Measurements from ENCODE around the gene ZNF22.

The ZNF22 gene

DNA sequence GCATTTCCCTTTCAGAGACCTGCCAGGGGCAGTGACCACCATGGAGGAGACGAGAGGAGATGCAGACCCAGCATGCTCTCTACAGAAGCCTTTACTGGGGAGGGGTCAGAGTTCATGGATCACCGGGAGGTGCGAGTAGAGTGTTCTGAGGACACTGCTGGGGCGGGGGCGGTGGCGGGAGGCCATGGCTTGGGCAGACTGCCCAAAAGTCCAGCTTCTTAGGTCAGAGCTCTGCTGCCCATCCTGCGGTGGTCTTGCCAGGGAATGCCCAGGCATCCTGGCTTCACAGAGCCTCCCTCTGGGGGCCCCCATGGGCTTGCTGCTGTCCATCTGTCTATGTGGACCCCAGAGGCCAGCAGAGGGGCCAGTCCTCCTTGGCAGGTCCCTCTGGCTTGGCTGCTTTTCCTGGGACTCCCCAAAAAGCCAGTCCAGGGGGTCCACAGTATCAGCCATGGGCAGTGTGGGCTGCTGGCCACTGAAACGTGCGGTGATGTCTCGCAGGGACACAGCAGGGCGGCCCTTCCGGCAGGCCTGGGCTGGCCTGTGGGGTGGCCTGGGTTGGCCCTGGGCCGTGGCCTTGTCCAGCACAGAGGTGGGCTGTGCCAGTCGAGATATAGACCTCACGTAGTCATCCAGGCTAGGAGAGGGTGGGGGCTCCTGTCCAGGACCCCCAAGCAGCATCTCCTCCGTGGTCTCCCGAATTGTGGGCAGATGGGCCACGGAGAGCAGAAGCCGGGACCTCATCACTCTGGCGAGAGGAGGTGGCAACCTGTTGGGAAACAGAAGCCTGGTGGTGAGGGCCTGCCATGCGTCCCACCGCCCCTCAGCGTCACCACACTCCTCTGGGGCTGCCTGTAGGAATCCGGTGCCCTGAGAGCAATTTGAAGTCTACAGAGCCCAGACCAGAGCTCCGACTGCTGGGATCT lies 23.2 kb upstream of the ZNF22 start:
- no peak for DNase-seq (ENCODE audit: low read depth)

DNA sequence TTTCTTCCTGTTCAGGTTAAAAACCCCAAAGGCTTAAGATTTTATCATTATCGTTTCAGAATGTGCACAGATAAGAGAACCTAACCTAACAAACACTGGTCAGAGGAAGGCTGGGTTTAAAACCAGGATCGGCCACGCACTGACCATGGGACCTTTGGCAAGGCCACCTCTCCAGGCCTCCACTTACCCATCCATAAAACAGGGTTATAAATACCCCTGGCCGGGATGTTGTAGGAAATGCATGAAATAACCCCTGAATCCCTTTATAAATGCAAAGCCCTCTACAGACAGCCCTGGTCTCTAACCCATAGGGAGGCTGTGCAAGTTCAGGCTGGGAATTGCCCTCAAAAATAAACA lies 22.5 kb upstream of the ZNF22 start:
- DNase-seq (ENCODE audit: low read depth) = no peak

DNA sequence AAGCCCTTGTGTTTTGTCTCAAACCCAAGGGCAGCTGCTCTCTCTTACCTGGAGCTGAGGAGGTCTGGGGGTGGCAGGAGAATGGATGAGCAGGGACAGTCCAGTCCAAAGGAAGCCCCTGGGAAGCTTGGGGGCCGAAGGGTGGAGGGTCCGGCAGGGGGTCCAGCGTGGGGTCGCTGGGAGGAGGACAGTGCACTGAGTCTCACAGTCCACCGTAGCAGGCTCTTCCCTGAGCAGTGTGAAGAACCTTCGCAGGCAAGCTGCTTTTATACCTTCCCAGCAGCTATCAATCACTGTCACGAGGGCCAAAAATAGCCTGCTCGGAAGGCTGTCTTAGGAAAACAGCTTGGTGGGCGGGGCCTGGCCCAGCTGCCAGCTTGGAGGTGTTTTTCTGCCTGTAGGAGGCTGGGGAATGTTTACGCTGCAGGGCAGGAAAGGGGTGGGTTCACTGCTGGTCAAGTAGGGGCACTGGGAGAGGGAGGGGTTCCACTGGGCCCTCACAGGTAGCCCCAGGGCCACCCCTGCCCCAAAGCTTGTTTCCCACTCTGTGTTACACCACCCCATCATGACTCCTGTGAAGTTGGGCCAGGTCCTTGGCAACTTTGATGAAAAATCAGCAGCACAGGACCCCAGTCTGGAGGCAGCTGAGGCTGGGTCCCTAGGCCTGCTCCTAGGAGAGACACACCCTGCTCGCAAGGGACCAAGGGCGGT lies 22.0 kb upstream of the ZNF22 start, which contains the start of gene DEPP1:
Gene DEPP1, minus strand, starts transcription at position 240 of the 711 bp plus-strand sequence. CDS start 779 bp downstream, outside the sequence.
- DNase-seq (ENCODE audit: low read depth) = no peak

DNA sequence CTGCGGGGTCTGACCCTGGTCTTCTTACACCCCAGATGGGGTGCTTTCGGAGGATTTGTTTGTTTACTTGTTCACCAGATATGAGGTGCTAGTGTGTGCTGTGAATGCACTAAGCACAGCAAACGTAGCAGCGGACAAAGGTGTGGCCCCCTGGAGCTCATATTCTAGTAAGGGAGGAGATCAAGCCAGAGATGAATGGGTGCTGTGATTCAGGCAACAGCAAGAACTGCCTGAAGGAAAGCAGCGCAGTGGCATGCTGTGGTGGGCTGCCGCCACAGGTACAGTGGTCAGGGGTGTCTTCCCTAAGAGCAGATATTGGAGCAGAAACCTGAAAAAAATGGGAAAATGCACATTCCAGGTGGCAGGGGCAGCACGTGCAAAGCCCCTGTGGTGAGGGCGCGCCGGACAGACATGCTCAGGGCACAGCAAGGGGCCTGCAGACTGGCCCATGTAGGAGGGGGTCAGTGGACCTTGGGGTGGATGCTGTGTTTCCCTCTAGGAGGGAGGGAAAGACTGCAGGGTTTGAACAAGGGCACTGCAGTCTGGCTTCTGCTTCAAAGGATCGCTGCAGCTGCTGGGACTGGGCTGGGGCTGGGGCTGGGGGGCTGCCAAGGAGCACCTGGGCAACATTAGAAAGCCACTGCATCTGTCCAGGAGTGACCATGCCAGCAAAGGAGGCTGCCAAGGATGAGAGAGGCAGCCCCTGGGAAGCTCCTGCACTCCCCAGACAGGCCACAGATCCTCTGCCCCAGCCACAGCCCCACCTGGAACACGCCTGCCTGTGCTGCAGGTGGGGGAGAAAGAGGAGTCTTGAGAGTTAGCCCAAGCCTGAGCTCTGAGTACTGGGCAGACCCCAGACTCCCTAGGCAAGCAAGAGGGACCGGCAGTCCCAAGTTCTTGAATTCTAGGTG lies 21.2 kb upstream of the ZNF22 start:
- DNase-seq (ENCODE audit: low read depth) = no peak

DNA sequence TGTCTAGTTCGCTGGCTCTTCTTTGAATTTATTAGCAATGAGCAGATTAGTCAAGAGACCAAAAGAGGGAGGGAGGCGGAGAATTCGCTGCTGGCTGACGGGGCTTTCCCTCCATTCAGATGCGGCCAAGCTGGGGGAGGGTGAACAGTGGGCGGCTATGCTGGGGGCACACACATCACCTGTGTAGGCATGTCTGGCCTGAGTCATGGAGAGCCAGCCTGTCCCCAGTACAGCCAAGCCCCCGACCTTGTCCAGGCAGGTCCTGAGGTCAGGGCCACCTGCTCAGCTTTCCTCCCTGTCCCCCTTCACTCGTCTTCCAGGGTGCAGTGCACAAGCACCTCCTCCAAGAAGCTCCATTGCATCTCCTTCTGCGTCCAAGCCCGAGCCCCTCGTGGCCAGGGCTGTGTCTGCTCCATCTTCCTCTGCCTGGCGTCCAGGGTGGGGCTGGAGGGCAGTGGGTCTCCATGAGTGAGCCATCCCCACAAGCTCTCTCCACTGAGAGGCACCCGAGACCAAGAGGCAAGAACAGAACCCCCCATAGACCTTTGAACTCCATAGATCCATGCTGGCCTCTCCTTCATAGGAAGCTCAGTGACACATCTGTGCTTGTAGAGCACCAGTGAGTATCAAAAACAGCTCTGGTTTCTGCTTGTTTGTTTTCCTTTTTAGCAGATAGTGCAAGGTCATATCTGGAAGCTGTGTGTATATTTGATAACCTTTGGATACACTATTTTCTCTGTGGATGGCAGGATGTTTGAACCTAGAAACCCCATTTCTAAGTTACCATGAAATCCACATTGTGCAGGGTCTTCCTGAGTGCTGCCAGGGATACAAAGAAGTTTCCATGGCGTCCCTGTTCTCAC lies 20.2 kb upstream of the ZNF22 start:
- DNase-seq (ENCODE audit: low read depth) = no peak

DNA sequence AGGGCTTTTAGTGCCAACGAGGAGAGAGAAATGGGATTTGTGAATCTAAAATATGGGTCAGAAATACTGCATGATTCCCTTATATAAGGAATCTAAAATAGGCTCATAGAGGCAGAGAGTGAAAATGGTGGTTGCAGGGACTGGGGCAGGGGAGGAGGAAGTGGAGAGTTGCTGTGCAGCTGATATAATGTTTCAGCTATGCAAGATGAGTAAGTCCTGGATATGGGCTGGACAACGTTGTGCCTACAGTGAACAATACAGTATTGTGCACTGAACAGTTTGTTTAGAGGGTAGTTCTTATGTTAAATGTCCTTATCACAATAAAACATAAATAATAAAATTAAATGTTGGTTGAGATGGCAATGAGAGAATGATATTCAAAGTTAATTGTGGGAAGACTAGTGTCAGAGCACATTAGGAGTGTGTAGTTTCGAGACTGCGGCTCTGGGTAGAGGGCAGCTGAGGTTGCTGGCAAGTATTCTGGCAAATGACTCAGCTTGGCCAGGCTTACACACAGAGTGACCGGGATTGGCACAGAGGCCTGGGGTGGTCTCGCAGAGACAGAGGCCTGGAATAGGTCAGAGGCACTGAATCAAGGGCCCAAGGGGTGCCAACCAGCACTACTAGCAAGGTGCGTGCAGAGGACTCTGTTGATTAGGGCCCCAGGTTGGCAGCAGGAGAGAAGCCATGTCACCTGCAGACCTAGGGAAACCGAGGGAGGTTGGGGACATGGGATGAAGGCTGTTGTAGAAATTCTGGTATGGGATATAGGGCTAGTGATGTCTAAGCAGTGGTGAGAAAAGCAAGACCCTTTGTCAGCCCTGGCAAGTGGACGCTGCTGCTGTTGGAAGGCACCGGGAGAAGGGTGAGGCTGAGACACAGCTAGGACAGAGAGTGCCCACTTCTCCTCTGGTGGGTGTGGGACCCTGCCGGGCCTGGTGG lies 19.3 kb upstream of the ZNF22 start:
- DNase-seq (ENCODE audit: low read depth) = no peak

DNA sequence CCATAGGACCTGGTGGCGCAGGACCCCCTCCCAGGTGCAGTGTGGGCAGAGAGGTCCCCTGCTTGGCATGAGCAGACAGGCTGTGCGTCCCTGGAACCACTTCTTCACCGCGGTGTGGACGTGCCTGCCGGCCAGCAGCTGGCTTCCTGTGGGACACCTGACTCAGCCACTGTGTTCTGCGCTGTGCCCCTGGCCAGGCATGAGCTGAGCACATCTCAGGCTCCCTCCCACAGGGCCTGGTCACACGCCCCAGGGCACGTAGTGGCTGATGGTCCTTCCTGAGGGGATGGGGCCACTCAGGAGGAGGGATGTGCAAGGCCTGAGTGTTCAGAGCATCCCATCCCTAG lies 18.6 kb upstream of the ZNF22 start:
- no peak for DNase-seq (ENCODE audit: low read depth)

DNA sequence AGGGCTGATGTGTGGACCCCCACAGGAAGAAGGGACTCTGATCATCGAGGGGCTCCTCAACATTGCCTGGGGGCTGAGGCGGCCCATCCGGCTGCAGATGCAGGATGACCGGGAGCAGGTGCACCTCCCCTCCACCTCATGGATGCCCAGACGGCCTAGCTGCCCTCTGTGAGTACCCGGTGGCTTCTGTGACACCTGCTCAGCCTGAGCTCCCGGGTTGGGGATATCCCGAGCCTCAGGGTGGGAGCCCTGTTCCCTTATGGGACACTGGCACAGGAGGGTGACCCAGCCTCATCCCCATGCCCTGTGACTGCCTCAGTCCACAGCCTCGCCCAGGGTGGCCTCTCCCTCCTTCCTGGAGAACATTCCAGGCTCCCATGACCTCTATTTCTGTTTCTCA lies 18.2 kb upstream of the ZNF22 start:
- no peak for DNase-seq (ENCODE audit: low read depth)

DNA sequence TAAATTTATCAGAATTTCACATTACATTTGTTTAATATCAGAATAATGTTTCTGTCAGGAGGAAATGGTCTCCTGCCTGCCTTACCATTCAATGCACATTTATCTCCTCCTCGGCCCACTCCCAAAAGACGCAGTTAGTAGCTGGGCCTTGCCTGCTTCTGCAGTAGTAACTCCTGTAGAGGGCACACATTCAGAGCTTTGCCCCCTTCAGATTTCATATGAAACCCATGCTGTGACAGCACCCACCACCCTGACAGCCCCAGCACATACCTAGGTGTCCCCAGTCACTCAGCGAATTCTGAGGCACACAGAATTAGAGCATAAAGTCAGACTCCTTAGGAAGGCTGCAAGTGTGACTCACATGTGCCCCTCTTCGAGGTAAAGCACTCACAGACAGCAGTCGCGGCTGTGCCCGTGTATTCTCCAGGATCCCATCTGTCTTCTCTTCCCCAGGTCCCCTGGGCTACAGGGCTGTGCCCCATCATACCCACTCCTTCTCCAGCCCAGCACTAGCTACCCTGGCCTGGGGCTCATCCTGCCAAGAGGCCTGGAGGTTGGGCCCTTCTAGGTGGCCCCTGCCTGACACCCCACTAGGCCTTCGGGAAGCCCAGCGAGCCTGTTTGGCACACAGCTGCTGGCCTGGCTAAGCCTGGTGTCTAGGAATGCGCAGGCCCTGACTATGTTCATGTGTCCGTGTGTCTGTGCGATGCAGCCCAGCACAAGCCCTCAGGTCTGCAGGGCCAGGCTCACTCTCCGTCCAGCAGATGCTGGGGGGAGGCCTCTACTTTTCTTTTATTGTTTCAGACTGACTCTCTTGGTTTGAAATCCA lies 17.4 kb upstream of the ZNF22 start:
- DNase-seq (ENCODE audit: low read depth) = no peak

DNA sequence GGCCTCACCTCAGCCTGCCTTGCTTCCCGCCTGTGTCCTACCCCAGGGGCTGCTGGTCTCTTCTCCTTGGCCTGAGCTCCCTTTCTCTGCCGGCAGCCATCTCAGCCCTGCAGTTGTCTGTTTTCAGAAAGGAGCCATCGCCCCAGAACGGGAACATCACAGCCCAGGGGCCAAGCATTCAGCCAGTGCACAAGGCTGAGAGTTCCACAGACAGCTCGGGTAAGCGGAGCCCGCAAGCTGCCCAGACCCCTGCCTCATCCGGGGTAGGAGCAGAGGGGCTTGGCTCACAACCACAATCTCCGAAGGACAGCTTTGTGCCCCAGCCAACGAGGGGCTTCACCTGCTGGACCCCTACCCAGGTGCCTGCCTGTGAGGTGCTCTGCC lies 16.8 kb upstream of the ZNF22 start:
- DNase-seq (ENCODE audit: low read depth) = no peak

DNA sequence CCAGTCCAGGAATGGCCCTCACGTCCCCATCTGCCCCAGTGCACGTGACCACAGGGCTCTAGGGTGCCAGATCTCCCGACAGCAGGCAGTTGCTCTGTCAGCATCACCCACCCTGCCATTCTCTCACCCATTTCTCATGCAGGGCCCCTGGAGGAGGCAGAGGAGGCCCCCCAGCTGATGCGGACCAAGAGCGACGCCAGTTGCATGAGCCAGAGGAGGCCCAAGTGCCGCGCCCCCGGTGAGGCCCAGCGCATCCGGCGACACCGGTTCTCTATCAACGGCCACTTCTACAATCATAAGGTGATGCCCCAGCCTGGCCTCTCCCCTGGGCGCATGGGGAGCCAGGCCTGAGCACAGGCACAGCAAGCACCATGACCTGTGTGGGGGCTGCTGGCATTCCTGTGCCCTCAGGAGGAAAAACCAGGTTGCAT lies 16.0 kb upstream of the ZNF22 start:
- DNase-seq (ENCODE audit: low read depth) = no peak

DNA sequence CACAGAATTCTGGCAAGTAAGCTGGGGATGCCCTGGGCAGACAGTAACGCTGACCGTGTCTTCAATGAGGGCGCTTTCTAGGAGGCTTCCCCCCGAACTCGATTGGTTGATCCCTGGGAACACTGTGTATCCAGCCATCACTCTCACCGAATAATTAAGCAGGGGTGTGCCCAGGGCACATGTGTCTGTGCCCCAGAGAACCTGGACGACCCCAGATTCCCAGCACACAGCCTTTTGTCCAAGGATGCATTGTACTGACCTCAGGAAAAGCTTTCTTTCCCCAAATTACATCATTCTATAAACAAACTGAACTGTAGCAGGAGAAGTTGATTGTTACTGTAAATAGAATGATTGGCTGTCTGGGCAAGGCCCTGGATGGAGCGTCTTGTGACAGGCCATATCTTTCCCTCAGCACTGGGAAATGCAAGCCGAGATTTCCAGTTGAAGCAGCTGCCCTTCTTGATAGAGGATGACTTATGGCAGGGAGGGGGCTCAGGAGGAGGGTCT lies 15.5 kb upstream of the ZNF22 start:
- no peak for DNase-seq (ENCODE audit: low read depth)

DNA sequence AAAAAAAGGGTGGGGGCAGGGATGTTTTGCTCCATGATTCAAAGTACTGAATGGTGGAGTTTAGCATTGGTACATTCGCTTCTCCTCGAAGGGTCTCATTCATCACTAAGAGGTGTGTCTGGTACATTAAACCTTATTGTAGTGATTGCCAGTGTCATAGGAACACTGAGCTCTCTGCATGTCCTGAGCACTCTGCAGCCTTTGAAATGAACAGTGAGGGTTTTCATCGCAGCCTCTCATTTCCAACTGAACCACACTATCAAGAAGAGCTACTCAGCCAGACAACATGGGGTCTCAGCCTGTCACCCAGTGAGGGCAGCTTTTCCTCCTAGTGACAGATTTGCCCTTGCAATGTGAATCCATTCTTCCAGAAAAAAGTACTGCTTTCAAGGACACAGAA lies 14.5 kb upstream of the ZNF22 start:
- DNase-seq (ENCODE audit: low read depth) = no peak

DNA sequence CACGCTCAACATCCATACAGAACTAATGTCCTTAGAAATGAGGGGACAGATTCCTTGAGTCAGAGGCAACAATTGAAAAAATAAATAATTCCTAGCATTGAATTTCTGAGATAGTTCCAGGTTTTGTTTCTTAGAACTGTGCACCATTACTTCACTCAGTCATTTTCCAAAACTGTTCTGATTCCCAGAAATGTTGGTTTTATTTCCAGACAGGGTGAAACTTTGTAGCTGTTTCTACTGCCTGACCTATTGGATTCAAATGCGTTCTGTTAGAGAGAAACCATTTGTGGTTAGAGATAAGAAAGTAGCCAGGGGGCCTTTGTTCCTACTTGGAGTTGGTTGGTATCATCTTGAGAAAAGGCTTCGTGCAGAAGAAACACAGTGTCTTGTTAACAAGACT lies 14.1 kb upstream of the ZNF22 start:
- no peak for DNase-seq (ENCODE audit: low read depth)

DNA sequence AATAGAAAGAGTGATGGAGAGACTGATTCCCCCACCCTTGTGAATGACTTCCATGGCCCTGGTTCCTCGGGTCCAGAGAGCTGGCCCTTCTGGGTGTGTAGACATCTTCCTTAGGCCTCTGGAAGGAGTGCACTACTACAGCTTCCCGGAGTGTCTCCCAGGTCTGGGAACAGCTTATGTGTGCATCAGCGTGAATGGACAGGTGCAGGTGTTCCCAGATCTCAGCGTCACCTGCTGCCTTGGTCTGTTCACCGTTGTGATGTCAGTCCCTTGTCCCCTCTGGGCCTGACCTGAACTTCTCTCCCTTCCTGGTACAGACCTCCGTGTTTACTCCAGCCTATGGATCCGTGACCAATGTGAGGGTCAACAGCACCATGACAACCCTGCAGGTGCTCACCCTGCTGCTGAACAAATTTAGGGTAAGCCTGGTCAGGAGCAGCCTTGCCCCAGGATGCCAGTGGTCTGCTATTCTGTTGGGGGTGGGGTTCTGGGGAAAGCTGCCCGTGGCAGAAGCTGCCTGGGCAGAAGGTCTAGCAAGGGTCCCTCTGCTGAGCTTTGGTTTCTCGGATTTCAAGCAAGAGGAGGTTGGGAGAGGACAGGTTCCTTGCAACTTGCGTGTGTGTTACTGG lies 11.7 kb upstream of the ZNF22 start:
- DNase-seq (ENCODE audit: low read depth) = no peak

DNA sequence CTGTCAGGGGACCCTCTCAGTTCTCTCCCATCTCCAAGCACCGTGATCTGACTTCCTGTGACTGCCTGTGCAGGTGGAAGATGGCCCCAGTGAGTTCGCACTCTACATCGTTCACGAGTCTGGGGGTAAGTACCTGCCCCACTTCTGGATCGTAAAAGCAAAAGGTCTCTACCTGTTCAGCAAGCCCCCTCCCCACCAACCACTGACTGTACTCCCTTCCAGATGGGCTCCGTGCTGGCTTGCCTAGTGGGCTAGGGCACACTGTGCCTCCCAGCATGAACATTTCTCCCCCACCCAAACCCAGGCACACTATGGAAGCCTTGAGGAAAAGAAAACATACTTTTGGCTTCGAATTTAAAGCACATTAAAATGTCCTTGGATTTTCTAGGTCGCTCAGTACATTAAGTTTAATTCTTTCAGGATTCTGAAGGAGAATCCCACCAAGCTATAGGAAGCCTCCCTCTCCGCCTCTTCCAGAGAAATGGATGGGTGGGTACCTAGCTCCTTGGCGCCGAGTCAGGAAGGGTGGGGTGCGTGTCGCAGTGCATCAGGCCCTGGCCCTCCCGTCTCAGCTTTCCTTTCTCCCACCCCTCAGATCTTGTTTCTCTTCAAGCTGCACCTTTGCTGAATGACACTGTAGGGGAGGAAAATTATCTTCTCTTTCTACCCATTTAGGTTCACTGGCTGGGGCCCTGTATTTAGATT lies 11.0 kb upstream of the ZNF22 start:
- DNase-seq (ENCODE audit: low read depth) = no peak

DNA sequence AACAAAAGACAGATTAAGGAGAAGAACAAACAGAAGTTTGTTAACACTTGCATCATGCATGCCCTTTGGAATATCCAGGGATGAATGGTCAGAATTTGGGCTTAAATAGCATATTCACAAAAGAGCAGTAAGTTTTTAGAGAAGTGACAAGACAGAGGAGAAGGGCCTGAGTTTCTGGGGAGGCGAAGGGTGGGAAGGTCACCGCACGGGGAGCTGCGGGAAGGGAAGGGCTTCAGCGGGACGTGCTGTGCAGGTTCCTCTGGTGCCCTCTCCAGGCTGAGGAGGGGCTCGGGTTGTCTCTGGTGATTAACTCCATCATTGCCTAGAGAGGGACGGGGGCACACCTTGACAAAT lies 10.4 kb upstream of the ZNF22 start:
- DNase-seq (ENCODE audit: low read depth) = no peak

DNA sequence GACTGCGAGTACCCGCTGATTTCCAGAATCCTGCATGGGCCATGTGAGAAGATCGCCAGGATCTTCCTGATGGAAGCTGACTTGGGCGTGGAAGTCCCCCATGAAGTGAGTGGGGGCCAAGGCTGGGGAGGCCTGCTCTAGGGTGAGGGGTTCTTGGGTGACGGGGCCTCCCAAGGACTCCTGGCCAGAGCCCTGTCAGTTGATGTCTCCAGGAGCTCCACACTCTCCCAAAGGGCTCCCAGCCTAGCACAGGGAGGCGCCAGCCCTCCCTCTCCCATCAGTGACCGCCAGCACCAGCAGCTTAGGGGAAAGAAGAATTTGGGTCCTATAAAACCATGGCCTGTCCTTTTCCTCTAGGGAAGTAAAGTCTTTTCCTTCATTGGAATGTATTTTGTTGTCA lies 9.8 kb upstream of the ZNF22 start:
- no peak for DNase-seq (ENCODE audit: low read depth)
